Activated naive CD4-positive, alpha-beta T cell treated with anti-CD3 and anti-CD28 coated beads, Interleukin-2, amount 10 ng/mL, durations not matched to agents 7 days and 5 days (primary cell): ENCODE measurements around the gene MAML3.

Source experiments
- CTCF ChIA-PET: fragments of 350-600 bp; sonication (Branson Sonifier 250); formaldehyde crosslinking; loops from one replicate; lab custom pipeline; 2021; ENCODE audit warnings: antibody characterized with exemption; lab: Charles Lee
- DNase-seq: peaks from one replicate; pipeline ENCODE4 v3.0.0-alpha.2; 2020
- H3K27ac Mint-ChIP-seq: one replicate; pipeline ENCODE4 v1.8.0; 2021; ENCODE audit warnings: mild to moderate bottlenecking, moderate library complexity, mixed read lengths
- H3K27me3 Mint-ChIP-seq: one replicate; pipeline ENCODE4 v1.8.0; 2021; ENCODE audit warnings: mild to moderate bottlenecking, mixed read lengths
- H3K36me3 Mint-ChIP-seq: one replicate; pipeline ENCODE4 v1.8.0; 2021; ENCODE audit warnings: mixed read lengths
- H3K4me1 Mint-ChIP-seq: one replicate; pipeline ENCODE4 v1.8.0; 2021; ENCODE audit warnings: mixed read lengths
- H3K4me3 Mint-ChIP-seq: one replicate; pipeline ENCODE4 v1.8.0; 2021; ENCODE audit warnings: mild to moderate bottlenecking, moderate library complexity, mixed read lengths
- H3K9me3 Mint-ChIP-seq: one replicate; pipeline ENCODE4 v1.8.0; 2021; ENCODE audit warnings: mixed read lengths

MAML3 gene

DNA sequence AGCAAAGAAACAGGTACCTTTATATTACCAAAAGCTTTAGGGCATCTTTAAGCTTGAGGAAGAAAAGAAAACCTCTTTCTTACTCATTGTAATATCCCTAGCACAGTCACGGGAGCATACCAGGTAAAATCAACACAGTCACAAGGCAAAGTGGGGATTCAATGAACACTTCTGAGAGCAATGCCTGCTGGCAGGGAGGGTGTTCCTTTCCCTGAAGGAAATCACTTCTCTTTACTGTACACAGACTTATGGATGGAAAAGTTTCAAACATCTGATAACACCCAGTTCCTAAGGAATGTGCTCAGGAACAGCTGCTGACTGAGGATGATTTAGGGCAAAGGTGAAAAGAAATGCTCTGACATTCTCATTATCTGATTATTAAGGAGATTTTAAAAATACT lies 94.8 kb downstream of the MAML3 start:
- Mint-ChIP-seq H3K27me3 (peaks cover 30% of the 10 kb centered on the region), H3K4me1 (peaks cover 14% of the 10 kb centered on the region), H3K4me3 (no peak overlapping the region), H3K27ac (no peak overlapping the region), H3K36me3 (no peaks in the 10 kb centered on the region), H3K9me3 (no peaks in the 10 kb centered on the region)
- no peak for DNase-seq
- CTCF ChIA-PET = interaction anchor here (1.0 kb wide), 1 partner anchor 12 kb away, joined by 3 read pairs; no protein-coding TSS in a partner anchor

DNA sequence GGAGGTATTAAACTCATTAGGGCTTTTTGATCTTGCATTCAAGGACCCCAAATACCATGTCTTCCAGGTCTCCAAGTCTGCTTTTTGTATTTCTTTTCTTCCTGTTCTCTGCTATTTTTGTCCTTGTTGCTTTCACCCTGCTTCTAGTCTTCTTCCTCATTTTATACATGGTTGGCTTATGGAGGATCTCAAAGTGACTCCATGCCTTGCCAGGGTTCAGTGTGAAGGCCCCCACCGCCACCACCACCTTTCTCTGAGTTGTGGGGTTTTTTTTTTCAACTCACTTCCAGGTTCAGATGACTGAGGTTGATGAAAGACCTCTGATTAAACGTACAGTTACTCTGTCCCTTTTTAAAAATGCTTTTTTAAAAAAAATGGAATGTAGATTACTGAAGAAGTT lies 96.3 kb downstream of the MAML3 start:
- peaks cover 22% of the 10 kb centered on the region for H3K4me1 Mint-ChIP-seq
- no peaks in the 10 kb centered on the region for H3K9me3 Mint-ChIP-seq
- no peak overlapping the region for H3K4me3 Mint-ChIP-seq
- peaks cover 28% of the 10 kb centered on the region for H3K27me3 Mint-ChIP-seq
- DNase-seq = no peak
- H3K36me3 Mint-ChIP-seq = no peaks in the 10 kb centered on the region
- CTCF ChIA-PET = no interaction called here
- no peak overlapping the region for H3K27ac Mint-ChIP-seq

DNA sequence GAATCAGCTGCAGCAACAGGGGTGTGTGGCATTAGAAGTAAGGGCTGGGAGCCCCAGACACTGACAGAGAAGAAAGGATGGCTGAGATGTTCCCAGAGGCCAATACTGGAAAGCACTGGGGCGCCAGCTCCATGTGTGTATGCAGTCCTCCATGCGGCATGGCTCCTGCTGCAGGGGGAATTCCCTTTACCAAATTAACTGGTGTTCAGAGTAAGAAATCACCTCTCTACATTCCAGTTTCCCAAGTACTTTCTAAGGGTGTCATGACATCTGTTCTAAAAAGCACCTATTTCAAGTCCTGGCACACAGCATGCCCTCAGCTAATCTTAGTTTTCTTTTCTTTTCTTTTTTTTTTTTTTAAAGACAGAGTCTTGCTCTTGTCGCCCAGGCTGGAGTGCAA lies 98.0 kb downstream of the MAML3 start:
- Mint-ChIP-seq H3K4me1 (peaks cover 22% of the 10 kb centered on the region), H3K27ac (no peak overlapping the region), H3K27me3 (peaks cover 25% of the 10 kb centered on the region), H3K4me3 (no peak overlapping the region), H3K36me3 (no peaks in the 10 kb centered on the region), H3K9me3 (no peaks in the 10 kb centered on the region)
- no peak for DNase-seq
- CTCF ChIA-PET = interaction anchor here (0.7 to 1.0 kb wide), 3 partner anchors 22 to 109 kb away, joined by 3 read pairs; no protein-coding TSS in a partner anchor

DNA sequence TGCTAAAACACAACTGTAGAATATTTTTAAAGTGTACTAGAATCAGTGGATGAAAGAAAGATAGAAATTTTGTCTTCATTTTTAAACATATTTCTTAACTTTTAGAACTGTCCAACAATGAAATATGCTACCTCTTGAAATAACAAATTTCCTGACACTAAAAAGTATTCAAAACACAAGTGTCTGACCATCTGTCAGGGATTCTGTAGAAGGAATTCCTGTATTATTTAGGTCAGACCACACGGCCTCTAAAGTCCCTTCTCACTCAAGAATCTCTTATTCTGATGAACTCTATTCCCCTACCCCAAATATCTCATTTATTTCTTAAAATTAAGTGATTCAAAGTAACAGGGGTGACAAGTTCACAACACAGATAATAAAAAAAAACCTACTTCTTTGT lies 99.1 kb downstream of the MAML3 start:
- DNase-seq = no peak
- Mint-ChIP-seq H3K4me1 (peaks cover 31% of the 10 kb centered on the region), H3K9me3 (no peaks in the 10 kb centered on the region), H3K27ac (no peak overlapping the region), H3K27me3 (peaks cover 23% of the 10 kb centered on the region), H3K36me3 (no peaks in the 10 kb centered on the region), H3K4me3 (no peak overlapping the region)
- CTCF ChIA-PET = interaction anchor here (1.0 kb wide), 1 partner anchor 40 kb away, joined by 3 read pairs; no protein-coding TSS in a partner anchor

DNA sequence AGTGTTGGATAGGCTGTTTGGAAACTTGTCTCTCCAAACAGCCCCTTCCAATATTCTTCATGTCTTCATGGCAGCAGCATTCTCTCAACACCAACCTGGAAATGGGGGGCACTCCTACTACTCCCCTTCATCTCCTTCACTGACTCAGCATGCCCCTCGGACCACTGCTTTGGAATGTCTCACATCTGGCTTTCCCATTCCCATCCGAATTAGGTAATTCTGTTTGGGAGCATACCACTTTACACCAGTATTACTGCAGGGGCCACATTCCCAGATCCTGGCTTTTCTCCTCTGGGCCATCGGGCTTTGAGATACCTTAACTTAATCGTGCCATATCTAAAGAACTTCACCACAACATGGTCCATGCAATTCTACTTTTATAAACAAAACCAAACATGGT lies 100.8 kb downstream of the MAML3 start:
- CTCF ChIA-PET = interaction anchor here (0.8 to 4.6 kb wide), 9 partner anchors 17 to 206 kb away, joined by 3 to 47 read pairs (median 8); no protein-coding TSS in a partner anchor
- H3K27me3 Mint-ChIP-seq = peaks cover 32% of the 10 kb centered on the region
- DNase-seq = no peak
- H3K4me3 Mint-ChIP-seq = no peak overlapping the region
- H3K27ac Mint-ChIP-seq = no peak overlapping the region
- no peaks in the 10 kb centered on the region for H3K36me3 Mint-ChIP-seq
- H3K4me1 Mint-ChIP-seq = peaks cover 47% of the 10 kb centered on the region
- no peaks in the 10 kb centered on the region for H3K9me3 Mint-ChIP-seq

DNA sequence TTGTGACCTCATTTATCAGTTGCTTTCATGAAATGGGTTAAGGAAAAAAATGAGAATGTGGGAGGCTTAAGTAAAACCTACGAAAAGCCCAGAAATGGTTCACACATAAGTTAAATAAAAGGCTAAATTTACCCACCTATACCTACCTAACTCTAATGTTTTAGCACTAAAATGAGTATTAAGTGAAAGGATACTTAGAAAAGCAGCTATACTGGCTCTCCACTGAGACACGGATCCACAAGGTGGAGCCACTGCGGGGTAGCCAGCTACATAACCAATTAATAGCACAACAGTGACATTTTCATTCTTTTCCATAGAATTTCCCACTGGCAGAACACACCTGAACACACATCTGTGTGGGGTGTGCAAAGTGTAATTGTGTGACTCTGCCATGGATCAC lies 101.9 kb downstream of the MAML3 start:
- peaks cover 46% of the 10 kb centered on the region for H3K4me1 Mint-ChIP-seq
- CTCF ChIA-PET = interaction anchor here (0.6 to 4.6 kb wide), 19 partner anchors 10 to 369 kb away, joined by 3 to 47 read pairs (median 5); no protein-coding TSS in a partner anchor

DNA sequence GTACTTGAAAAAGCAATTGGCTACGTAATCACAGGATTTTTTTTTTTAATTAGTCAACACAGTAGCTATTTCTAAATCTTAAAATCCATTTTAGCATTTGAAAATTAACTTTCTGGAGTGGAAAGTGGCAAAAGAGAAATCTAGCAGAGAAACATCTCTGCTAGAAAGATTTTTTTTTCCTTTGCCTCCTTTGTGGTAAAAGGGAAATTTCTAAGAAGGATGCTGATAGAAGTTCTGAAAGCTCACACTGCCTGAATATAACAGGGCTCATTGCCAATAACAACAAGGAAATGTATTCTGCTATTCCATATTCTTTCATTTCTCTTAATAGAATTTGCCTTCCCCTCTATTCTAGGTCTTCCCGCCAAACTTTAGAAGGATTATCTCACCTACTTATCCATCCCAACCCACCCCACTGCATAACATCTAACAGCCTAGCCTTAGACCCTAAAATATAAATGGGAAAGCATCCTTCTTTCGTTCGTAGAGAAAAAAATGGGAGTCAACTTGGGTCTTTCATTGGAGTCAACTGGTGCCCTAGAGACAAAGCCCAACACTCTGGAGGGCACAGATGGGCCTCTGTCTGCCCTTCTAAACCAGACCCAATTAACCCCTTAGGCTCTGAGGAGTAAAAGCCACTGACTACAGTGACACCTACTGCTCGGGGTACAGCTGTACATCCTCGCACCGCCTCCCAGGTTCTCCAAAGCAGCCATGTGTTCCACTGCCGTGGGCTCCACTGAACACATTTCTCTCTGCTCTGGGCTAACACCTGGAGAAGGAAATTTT lies 103.9 kb downstream of the MAML3 start:
- no peak overlapping the region for H3K27ac Mint-ChIP-seq
- DNase-seq = no peak
- peaks cover 21% of the 10 kb centered on the region for H3K27me3 Mint-ChIP-seq
- peaks cover 44% of the 10 kb centered on the region for H3K4me1 Mint-ChIP-seq
- CTCF ChIA-PET = interaction anchor here (0.6 to 4.6 kb wide), 19 partner anchors 13 to 444 kb away, joined by 3 to 47 read pairs (median 3); no protein-coding TSS in a partner anchor
- H3K9me3 Mint-ChIP-seq = no peaks in the 10 kb centered on the region
- peak overlapping the region; percentile 43 for H3K4me3 Mint-ChIP-seq
- H3K36me3 Mint-ChIP-seq = no peaks in the 10 kb centered on the region

More for the DNA sequence above, 101.9 kb downstream of the MAML3 start:
- H3K9me3 Mint-ChIP-seq = no peaks in the 10 kb centered on the region
- no peaks in the 10 kb centered on the region for H3K36me3 Mint-ChIP-seq
- H3K27me3 Mint-ChIP-seq = peaks cover 28% of the 10 kb centered on the region
- H3K4me3 Mint-ChIP-seq = no peak overlapping the region
- no peak overlapping the region for H3K27ac Mint-ChIP-seq
- DNase-seq = peak; percentile 64

DNA sequence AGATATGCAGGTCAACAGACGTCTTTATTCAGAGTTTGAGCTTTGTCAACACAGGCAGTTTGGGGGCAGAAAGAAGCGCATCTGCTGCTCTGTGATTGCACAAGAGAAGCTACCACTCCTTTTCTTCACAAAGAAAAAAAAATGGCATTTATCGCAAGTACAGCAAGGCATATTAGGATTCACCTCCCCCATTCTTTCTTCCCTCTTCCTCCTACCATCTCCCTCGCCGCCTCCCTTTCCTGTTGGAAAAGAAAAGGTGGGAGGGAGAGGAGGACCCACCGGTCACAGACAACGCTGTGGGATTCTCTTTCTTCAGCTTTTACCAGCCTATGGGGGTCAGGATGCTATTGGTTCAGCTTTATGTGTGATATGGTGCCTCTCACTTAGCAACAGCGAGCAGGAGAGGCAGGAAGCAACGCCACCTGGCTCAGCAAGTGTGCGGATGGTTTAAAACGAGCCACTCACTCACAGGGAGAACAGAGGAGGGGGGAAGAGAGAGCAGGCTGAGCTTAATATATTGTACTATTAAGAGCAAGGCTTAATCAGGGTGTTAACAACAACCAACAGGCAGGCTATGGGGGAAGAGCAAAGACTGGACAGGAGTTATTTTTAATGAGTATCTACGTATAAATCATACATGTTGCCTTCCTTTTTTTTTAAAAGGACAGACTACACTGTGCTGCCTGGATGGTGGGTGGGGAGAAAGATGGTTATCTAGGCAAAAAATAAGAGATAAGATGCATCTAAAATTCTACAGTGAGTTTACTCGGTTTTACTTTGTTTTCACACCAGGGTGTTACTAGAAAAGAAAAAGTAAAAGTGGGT lies 104.7 kb downstream of the MAML3 start:
- no peaks in the 10 kb centered on the region for H3K9me3 Mint-ChIP-seq
- H3K36me3 Mint-ChIP-seq = no peaks in the 10 kb centered on the region
- H3K27ac Mint-ChIP-seq = peak overlapping the region; percentile 62
- peak; percentile 59 for DNase-seq
- peak overlapping the region; percentile 43 for H3K4me3 Mint-ChIP-seq
- H3K27me3 Mint-ChIP-seq = peaks cover 21% of the 10 kb centered on the region
- H3K4me1 Mint-ChIP-seq = peaks cover 40% of the 10 kb centered on the region
- CTCF ChIA-PET = interaction anchor here (0.6 to 4.6 kb wide), 25 partner anchors 12 to 443 kb away, joined by 3 to 47 read pairs (median 3); no protein-coding TSS in a partner anchor

DNA sequence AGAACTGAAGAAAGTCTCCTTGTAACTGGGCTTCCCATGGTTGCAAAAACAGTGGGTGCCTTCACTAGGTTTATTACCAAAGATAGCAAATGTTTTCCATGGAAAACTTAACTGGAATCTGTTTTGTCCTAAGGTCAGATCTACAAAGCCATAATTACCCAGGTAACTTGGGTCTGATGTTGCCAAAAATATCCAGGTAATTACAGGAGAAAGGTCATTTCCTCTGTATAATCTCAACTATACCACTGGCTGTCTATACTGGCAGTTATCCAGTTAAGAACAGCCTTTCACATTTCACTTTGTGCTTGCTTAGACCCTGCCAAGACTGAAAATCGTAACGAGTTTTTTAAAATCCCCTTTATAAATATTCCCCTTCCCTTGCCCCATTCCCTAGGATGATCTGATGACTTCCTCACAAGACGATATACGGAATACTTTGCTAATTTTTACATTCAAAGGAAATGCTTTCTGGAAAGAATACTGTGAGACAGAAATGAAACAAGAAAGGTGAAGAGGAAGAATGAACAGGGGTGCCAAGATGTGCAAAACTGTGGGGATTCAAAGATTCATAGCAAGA lies 105.5 kb downstream of the MAML3 start:
- H3K27ac Mint-ChIP-seq = no peak overlapping the region
- CTCF ChIA-PET = interaction anchor here (0.8 to 4.6 kb wide), 16 partner anchors 11 to 391 kb away, joined by 3 to 47 read pairs (median 4); no protein-coding TSS in a partner anchor
- no peaks in the 10 kb centered on the region for H3K36me3 Mint-ChIP-seq
- H3K27me3 Mint-ChIP-seq = peaks cover 21% of the 10 kb centered on the region
- no peak for DNase-seq
- H3K9me3 Mint-ChIP-seq = no peaks in the 10 kb centered on the region
- no peak overlapping the region for H3K4me3 Mint-ChIP-seq
- H3K4me1 Mint-ChIP-seq = peaks cover 37% of the 10 kb centered on the region

DNA sequence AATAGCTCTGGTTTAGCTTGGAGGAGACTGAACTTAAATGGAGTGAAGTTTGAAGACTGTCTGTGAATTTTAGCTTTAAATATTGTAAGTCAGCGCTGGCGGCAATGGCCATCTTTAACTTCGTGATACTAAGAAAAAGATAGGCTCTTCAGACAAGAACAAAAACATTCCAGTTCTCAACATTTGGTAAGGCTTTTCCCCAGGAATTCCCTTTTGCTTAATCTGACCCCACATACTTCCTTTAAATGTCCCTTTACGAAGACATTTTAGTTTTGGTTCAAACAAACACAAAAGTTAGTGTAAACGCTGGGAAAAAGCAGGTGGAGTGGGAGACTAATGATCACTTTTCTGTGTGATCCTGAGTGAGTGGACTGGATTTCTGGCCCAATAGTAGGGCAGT lies 106.2 kb downstream of the MAML3 start:
- Mint-ChIP-seq H3K27ac (no peak overlapping the region), H3K4me3 (no peak overlapping the region), H3K4me1 (peaks cover 33% of the 10 kb centered on the region), H3K27me3 (peaks cover 18% of the 10 kb centered on the region), H3K9me3 (no peaks in the 10 kb centered on the region), H3K36me3 (no peaks in the 10 kb centered on the region)
- CTCF ChIA-PET = interaction anchor here (0.7 to 2.1 kb wide), 4 partner anchors 36 to 438 kb away, joined by 3 to 8 read pairs (median 4); no protein-coding TSS in a partner anchor
- no peak for DNase-seq

DNA sequence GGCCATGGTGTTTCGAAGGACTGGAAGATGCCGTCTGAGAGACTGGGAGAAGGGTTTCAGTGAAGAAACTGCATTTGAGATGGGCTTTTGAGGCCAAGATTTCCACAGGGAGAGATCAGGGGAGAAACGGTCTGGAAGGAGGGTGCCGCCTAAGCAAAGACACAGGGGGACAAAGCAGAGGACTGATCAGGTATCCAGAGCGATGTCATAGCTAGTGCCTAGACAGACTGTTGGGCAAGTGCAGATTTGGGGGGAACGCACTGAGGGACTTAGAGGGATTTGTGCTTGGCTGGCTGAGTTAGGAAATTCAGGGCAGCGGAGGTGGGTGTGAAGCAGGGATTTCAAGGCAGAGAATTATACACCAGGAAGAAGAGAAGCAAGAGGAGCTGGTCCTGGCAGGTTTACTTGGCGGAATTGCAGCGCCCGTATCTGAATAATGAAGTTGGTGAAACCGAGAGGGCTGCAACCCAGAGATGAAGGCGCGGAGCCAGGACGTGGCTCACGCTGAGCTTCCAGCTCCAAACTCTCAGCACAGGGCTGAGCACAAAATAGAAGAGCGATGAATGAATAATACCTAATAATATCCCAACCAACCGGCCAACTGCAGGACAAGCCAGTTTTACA lies 106.9 kb downstream of the MAML3 start:
- H3K9me3 Mint-ChIP-seq = no peaks in the 10 kb centered on the region
- H3K27ac Mint-ChIP-seq = no peak overlapping the region
- peaks cover 32% of the 10 kb centered on the region for H3K4me1 Mint-ChIP-seq
- H3K36me3 Mint-ChIP-seq = no peaks in the 10 kb centered on the region
- CTCF ChIA-PET = interaction anchor here (0.7 to 2.1 kb wide), 6 partner anchors 12 to 437 kb away, joined by 3 to 8 read pairs (median 3); no protein-coding TSS in a partner anchor
- no peak overlapping the region for H3K4me3 Mint-ChIP-seq
- no peak for DNase-seq
- peaks cover 18% of the 10 kb centered on the region for H3K27me3 Mint-ChIP-seq

DNA sequence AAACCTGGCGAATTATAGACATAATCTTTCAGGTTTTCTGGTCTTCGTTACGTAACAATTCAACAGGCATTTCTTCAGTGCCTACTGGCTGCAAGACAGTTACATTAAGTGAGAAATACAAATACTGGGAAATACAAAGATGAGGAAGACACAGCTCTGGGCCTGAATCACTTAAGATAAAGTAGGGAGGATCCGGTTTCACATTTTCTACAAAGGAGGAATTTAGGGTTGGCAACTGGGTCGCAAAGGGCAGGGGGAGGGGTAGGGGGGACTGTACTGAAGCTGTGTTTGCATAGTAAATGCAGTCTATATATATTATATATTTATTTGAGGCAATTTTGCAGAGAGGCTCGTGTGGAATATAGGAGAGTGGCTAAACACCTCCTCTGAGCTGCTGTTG lies 107.4 kb downstream of the MAML3 start:
- peaks cover 28% of the 10 kb centered on the region for H3K4me1 Mint-ChIP-seq
- H3K4me3 Mint-ChIP-seq = no peak overlapping the region
- no peaks in the 10 kb centered on the region for H3K9me3 Mint-ChIP-seq

DNA sequence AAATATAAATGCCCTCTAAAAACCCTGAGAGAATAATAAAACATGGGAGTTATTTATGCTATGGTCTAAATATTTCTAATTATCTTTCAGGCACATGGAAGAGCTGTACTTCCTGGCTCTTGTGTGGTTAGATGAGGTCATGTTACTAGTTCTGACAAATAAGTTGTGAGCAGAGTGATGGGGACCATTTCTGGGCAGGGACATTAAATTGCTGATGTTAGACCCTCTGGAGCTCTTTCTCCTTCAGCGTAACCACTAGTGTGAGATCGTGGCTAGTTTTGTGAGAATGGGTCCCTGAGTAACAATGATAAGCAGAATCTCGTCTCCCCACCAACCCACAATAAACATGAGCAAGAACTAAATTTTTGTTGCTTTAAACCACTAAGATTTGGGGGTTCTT lies 108.0 kb downstream of the MAML3 start:
- Mint-ChIP-seq H3K27me3 (peaks cover 23% of the 10 kb centered on the region), H3K27ac (no peak overlapping the region), H3K4me1 (peaks cover 28% of the 10 kb centered on the region), H3K36me3 (no peaks in the 10 kb centered on the region), H3K4me3 (no peak overlapping the region), H3K9me3 (no peaks in the 10 kb centered on the region)
- CTCF ChIA-PET = interaction anchor here (0.7 to 2.1 kb wide), 4 partner anchors 33 to 389 kb away, joined by 3 to 8 read pairs (median 4); no protein-coding TSS in a partner anchor
- DNase-seq = no peak

More for the DNA sequence above, 107.4 kb downstream of the MAML3 start:
- Mint-ChIP-seq H3K27ac (no peak overlapping the region), H3K27me3 (peaks cover 18% of the 10 kb centered on the region), H3K36me3 (no peaks in the 10 kb centered on the region)
- no peak for DNase-seq
- CTCF ChIA-PET = interaction anchor here (0.8 to 2.1 kb wide), 3 partner anchors 12 to 312 kb away, joined by 3 to 8 read pairs (median 3); no protein-coding TSS in a partner anchor
